Activated T-cell treated with anti-CD3 and anti-CD28 coated beads for 24 hours (primary cell): ENCODE results near the gene TOX4.
"Not testable (repeated sequence)": the region's sequence is repeated elsewhere in the genome, so short reads cannot be mapped to it uniquely, and the experiment has no call there.

Source experiments
- DNase-seq: peaks from one replicate; pipeline ENCODE4 v3.0.0-alpha.2; 2020; ENCODE audit warnings: low read depth

Gene TOX4

DNA sequence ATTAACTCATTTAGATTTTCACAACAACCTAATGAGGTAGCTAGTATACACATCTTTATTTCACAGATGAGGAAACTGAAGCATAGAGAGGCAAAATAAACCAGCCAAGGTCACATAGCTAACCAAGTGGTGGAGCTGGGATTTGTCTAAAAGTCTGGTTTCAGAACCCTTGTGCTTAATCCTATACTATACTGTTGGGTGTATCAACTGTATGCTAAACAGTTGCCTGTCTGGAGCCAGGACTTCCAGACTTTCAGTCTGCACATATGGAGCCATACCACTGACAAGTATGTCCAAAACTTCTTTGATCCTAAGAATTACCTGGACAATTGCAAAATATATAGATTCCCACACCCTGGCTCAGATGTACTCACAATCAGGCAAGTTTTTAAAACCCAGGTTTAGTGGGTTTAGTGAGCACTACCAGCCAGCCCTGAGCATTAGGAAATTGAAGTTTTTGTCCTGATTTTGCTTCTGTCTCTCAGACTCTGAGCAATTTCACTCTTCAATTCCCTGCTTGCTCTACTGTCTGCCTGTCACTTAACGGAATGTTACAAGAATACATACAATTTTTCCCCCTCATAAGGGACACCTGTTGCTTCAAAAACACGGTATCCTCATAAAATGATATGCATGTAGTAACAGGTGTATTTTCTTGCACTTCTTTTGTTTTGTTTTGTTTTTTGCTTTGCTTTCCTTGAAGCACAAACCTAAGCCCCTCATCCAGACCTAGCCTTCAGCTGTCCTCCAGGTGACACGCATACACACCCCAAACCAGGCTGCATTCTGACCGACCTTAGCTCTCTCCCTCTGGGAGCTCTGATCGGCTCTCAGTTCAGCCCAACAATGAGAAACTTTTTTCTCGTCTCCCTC is 58.8 kb downstream of the TOX4 start:
- no peak for DNase-seq

DNA sequence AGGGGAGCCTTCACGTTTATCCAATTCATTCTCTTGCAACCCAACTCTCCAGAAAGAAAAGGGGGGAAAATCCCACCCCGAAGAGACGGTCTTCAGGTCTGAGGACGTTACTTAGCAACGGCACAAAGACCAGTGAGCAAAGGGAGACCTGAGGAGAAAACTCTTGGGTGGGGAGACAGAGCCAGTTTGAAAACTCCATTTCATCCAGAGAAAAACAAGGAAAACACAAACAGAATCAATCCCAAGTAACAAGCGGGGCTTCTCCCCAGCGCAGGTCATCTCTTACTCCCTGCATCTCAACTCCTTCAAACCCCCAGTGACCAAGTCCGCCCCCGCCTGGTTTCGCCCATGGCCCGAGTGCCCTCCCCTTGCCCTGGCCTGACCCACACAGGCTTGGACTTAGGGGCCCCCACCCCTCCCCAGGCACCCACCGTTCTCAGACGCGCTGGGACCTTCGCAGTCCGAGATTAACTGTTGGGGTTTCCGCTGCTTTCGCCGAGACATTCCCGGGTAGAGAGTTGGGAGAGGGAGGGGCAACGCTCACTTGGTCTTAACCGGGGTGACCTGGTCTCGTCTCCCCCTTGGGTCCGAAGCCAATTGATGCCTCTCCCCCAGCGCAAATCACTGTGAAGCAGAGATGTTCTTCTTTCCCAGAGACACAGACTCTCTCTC is 59.6 kb downstream of the TOX4 start:
- no peak for DNase-seq

DNA sequence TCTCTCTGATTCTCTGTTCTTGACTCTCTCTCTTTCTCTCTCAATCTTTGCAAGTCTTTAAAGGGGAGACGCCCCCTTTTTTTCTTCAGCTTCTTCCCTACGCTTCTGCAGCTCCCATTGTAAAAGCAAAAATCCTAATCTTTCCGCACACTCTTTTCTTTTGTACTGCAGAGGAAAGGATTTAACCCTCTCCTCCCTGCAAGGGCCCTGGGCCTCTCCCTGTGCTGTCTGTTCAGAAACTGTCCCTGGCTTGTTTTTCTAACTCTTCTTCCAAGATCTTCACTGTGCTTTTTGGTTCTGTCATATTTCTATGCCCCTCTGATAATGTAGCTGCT is 60.1 kb downstream of the TOX4 start:
- no peak for DNase-seq

DNA sequence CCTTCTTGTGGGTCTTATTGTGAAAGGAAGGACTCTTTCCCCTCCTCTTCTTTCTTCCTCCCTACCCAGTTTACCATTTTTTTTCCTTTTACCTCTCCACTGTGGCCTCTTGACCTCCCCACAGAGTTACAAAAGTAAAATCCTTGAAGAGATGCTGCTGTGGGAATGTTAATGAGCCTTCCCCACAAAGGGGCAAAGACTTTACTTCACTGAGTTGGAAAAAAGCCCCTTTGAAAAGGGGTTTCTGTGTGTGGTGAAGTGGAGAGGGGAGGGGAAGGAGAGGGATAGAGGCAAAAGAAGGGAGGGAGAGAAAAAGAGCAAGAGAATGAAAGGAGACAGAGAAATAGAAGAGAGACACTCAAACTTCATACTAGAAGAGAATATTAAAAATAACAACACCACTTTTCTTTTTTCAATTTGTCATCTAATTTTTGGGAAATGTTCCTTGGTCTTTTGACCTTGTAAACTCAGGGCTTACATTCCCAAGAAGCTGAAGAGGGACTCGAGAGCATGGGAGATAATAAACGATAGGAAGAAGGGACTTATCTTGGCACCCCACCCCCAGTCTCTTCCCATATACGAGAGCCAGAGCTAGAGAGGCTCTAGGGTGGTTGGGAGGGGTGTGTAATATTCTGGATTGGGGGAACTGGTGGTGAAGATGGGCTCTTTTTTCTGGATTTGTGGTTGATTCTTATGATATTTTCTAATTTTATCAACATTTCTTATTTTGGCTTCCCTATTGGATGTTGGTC is 62.4 kb downstream of the TOX4 start:
- DNase-seq, result no peak

DNA sequence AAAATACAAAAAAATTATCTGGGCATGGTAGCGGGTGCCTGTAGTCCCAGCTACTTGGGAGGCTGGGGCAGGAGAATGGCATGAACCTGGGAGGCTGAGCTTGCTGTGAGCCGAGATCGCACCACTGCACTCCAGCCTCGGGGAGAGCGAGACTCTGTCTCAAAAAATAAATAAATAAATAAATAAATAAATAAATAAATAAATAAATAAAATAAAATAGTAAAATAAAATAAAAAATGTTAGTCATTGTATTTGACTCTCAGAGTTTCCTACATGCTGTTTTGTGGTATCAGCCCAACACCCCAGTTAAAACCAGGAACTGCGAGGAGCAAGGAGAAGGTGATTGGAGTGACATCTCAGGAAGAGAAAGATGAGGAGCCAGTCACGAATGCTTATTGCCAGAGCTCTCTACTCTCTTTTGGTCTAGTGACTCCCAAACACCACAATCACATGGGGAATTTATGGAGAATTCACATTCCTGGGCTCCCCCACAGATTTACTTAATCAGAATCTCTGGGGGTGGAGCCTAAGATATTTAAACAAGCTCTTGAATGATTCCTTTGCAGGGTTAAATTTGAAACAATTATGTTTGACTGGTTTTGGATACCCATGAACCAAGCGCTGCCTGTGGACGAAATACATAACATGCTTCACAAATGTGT is 64.5 kb downstream of the TOX4 start:
- no peak for DNase-seq

DNA sequence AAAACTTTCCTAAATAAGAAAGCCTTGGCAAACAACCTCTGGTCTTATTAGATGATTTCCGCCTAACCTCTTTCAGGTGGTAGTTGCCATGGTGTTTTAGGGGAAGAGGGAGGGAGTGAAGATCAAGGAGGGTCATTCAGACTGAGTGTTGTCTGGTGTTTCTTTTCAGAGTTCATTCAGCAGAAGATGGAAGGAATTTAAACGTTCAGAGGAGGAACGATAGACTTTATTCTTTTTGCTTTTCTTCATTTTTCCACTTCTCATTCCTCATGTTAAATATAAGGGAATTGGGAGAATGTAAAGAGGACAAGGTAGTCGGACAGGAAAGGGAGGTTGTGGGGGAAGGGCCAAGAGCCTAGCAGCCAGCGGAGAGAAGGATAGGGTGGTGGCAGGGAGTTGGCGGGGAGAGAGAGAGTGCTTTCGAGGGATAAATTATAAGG is 66.5 kb downstream of the TOX4 start:
- DNase-seq, result no peak

DNA sequence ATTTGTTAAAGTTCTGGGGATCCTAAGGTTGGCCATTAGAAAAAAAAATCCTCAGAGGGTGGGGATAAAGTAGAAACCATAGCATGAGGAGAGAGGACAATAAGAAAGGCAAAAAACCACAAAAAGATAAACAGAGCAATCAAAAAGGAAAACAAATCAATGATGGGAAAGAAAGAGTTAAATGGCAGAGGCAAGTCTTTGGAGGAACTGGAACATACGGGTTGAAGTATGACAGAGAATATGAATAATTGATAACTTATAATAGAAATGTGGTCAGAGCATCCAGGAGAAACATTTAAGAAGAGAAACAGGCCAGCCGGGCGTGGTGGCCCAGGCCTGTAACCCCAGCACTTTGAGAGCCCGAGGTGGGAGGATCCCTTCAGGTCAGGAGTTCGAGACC is 67.0 kb downstream of the TOX4 start:
- DNase-seq, result no peak

DNA sequence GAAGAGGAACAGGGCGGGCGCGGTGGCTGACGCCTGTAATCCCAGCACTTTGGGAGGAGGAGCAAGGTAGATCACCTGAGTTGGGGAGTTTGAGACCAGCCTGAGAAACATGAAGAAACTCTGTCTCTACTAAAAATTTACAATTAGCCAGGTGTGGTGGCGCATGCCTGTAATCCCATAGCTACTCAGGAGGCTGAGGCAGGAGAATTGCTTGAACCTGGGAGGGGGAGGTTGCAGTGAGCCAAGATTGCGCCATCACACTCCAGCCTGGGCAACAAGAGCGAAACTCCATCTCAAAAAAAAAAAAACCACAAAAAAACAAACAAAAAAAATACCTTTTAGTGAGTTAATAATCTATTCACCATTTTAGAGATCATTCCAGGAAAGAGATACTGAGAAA is 67.6 kb downstream of the TOX4 start:
- not testable (repeated sequence) for DNase-seq
